Fibroblast of the aortic adventitia (primary cell): ENCODE results near the gene MAPK8IP1. TPM values are rescaled to one million over a fixed set of nuclear protein-coding genes. Genes with fewer than 3 reads are reported as not detected.
"Not testable (repeated sequence)": the region's sequence is repeated elsewhere in the genome, so short reads cannot be mapped to it uniquely, and the experiment has no call there.

ENCODE experiments used
- DNase-seq: peaks from one replicate; pipeline ENCODE4 v3.0.0-alpha.2; 2010; ENCODE audit warnings: low read depth
- H3K4me3 ChIP-seq: 2 replicates; pipeline ENCODE4 v1.5.1; 2011; ENCODE audit warnings: low read depth, mild to moderate bottlenecking, control low read depth, low read length, moderate library complexity
- total RNA-seq: library from RNA; depleted of rRNA; stranded (reverse); fragments of >200 nt; gene quantifications from 2 replicates; pipeline ENCODE4 v1.2.3, GENCODE V29; 2012; ENCODE audit warnings: low replicate concordance
- TF ChIP-seq, protein P1 (sequence below): IDR thresholded peaks from 2 replicates; pipeline ENCODE4 v1.5.1; 2011; ENCODE audit warnings: mild to moderate bottlenecking, low read length, control low read depth, inconsistent platforms; ENCODE audit not compliant: insufficient read depth

Gene MAPK8IP1
- total RNA-seq, 1 donor: 8.1 TPM

- DNase-seq: no peak
- no peak overlapping the region for H3K4me3 ChIP-seq
- TF ChIP-seq, protein P1, sequence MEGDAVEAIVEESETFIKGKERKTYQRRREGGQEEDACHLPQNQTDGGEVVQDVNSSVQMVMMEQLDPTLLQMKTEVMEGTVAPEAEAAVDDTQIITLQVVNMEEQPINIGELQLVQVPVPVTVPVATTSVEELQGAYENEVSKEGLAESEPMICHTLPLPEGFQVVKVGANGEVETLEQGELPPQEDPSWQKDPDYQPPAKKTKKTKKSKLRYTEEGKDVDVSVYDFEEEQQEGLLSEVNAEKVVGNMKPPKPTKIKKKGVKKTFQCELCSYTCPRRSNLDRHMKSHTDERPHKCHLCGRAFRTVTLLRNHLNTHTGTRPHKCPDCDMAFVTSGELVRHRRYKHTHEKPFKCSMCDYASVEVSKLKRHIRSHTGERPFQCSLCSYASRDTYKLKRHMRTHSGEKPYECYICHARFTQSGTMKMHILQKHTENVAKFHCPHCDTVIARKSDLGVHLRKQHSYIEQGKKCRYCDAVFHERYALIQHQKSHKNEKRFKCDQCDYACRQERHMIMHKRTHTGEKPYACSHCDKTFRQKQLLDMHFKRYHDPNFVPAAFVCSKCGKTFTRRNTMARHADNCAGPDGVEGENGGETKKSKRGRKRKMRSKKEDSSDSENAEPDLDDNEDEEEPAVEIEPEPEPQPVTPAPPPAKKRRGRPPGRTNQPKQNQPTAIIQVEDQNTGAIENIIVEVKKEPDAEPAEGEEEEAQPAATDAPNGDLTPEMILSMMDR: no peak
Measured at GRCh38 chr11:45904309-45904915, 19.0 kb downstream of the MAPK8IP1 start.

DNA sequence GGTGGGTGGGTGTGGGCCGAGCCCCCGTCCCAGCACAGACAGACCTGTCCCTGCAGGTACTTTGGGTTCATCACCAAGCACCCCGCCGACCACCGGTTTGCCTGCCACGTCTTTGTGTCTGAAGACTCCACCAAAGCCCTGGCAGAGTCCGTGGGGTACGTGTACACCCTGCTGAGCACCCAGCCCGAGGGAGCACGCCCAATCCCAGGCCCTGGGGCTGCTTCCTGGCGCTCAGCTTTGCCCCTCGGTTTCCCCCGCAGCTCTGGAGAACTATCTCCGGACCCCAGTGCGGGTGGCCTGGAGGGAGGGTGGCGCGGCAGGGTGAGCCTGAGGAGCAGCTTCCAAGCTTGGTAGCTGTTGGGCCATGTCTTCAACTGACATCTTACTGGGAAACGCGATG lies 19.6 kb downstream of the MAPK8IP1 start:
- no peak overlapping the region for H3K4me3 ChIP-seq
- TF ChIP-seq, protein P1: no peak
- DNase-seq: no peak

- DNase-seq: not testable (repeated sequence)
Measured at GRCh38 chr11:45905576-45905975, 20.1 kb downstream of the MAPK8IP1 start.

DNA sequence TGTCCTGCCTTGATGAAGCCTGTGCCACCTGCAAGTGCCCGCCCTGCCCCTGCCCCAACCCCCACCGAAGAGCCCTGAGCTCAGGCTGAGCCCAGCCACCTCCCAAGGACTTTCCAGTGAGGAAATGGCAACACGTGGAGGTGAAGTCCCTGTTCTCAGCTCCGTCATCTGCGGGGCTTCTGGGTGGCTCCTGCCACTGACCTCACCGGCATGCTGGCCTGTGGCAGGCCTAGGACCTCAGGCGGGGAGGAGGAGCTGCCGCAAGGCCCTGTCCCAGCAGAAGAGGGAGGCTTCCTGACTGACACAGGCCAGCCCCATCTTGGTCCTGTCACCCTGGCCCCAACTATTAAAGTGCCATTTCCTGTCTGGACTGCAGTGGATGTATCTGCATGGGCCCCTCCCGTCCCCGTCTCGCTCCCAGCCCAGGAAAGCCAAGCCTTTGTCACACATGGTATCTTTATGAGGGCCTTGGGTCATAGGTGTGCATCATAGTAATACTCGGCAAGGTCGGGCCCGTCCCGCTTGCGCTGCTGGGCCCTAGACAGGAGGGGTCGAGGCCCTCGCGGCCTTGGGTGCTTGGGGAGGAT lies 20.7 kb downstream of the MAPK8IP1 start:
- DNase-seq: no peak
- H3K4me3 ChIP-seq: no peak overlapping the region
- TF ChIP-seq, protein P1: no peak

More at GRCh38 chr11:45905576-45905975, 20.1 kb downstream of the MAPK8IP1 start:
- H3K4me3 ChIP-seq: not testable (repeated sequence)

GRCh38 chr11:45906965-45907611 lies 21.6 kb downstream of the MAPK8IP1 start, which contains the start of gene FREY1:
TSS of gene FREY1 (minus strand) at chr11:45907271. CDS start at chr11:45907245, 26 bp downstream.
- H3K4me3 ChIP-seq: no peak within 1 kb of the TSS
- DNase-seq: no peak
- TF ChIP-seq, protein P1: no peak

DNA sequence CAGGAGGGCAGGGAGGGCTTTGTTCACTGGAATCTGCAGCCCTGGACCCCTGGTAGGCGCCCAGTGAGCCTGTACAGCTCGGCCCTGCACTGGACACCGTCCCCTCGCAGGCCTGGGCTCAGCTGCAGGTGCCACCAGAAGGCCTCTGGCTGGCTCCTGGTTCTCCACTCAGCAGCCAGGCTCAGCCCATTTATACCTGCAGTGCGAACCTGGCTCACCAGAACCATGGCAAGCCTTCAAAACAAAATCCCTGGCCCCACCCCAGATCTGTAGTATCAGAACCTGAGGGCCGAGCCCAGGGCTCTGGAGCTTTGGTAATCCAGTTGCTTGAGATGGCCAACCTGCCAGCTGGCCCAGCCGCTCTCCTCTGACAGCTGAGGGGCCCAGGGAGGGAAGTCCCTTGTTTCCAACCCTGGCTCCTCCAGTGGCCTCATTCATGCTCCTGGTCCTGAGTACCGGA lies 22.5 kb downstream of the MAPK8IP1 start:
- TF ChIP-seq, protein P1: no peak
- no peak for DNase-seq
- no peak overlapping the region for H3K4me3 ChIP-seq

- H3K4me3 ChIP-seq: no peak overlapping the region
- TF ChIP-seq, protein P1: no peak
- no peak for DNase-seq
Measured at GRCh38 chr11:45909594-45910475, 24.4 kb downstream of the MAPK8IP1 start.
